ENCODE data around the gene TBC1D3G.
"Not testable (repeated sequence)": the region's sequence is repeated elsewhere in the genome, so short reads cannot be mapped to it uniquely, and the experiment has no call there.

TBC1D3G gene

GRCh38 chr17:36323584-36323983, at the start of gene TBC1D3G:
TSS of gene TBC1D3G (plus strand) at chr17:36323884. CDS start at chr17:36325412, 1,528 bp downstream.
- DNase-seq (ENCODE audit: low read depth), result not testable (repeated sequence)

GRCh38 chr17:36283256-36283655, 40.4 kb upstream of the TBC1D3G start:
- DNase-seq (ENCODE audit: low read depth), result not testable (repeated sequence)

- DNase-seq (ENCODE audit: low read depth), result not testable (repeated sequence)
Observed at GRCh38 chr17:36284219-36284618, 39.5 kb upstream of the TBC1D3G start.

DNA sequence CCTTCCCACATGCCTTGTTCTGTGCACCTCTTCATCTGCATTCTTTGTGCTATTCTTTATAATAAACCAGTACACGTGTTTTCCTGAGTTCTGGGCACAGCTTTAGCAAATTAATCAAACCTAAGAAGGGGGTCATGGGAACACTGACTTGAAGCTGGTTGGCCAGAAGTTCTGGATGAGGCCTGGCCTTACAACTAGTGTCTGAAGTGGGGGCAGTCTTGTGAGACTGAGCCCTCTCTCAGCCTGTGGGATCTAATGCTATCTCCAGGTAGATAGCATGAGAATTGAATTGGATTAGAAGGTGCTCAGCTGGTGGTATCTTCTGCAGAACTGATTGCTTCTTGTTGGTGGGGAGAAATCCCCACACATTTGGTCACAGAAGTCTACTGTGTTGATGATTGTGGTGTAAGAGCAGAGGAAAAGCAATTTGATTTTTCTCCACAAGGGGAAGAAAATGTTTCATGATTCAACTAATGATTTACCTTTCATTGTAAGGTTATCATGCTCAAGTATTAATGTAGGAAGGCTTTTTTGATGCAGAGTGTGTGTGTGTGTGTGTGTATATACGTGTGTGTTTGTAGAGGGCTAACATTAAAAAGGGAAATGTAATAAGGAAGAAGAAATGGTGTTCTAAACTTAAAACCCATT, 33.6 kb upstream of the TBC1D3G start:
- not testable (repeated sequence) for DNase-seq (ENCODE audit: low read depth)

DNA sequence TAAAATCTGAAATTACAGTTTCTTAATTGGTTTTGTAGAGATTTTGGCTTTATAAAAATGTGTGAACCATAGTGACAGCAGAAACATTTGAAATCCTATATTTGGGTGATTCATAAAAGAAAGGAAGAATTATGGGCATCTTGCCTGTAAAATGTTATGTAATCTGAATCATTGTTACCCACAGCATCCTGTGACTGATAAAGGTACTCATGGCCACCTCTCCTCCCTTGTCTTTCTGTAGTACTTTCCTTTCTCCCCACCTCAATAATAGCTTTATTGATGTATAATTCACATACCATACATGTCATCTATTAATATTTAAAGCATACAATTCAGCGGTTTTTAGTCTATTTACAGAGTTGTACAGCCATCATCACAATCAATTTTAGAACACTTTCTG, 28.5 kb upstream of the TBC1D3G start:
- DNase-seq (ENCODE audit: low read depth), result not testable (repeated sequence)

DNA sequence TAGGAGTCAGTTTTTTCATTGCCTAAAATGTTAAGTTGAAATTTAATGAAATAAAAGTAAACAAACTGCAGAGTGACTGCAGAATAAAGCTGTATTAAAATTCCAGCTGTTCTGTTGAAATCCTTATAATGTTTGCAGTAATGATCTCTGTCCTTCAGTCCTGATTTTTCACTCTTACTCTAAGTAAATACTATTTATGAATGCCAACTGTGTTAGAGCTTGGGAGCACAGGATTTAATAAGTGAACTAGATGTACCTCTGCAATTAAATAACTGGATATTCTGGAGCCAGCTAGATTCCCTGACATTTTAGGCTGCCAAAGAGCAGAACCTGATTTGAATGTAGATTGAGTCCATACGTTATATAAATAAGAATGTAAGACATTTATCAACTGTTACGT, 7.9 kb upstream of the TBC1D3G start:
- not testable (repeated sequence) for DNase-seq (ENCODE audit: low read depth)

DNA sequence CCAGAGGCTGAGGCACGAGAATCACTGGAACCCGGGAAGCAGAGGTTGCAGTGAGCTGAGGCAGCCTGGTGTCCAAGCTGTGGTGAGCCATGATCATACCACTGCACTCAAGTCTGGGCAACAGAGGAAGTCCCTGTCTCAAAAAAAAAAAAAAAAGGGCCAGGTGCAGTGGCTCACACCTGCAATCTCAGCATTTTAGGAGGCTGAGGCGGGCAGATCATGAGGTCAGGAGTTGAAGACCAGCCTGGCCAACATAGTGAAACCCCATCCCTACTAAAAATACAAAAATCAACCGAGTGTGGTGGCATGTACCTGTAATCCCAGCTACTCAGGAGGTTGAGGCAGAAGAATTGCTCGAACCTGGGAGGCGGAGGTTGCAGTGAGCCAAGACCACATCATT, 38.8 kb downstream of the TBC1D3G start:
- not testable (repeated sequence) for DNase-seq (ENCODE audit: low read depth)

DNA sequence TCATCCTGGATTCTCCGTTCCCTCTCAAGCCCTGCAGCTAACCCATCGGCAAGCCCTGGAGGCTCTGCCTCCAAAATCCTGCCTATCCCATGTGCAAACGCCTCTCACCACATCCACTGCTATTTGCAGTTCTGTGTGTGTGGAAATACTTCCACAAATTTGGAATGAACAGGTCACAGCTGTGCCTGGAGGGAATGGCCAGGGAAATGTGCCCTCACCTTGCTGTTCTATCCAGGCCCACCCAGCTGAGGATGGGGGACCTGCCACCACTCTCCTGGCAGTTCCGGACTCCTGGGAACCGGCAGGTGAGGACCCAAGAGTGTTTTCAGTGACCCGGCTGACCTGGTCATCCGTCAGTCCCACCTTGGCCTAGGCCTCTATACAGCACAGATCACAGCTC, 52.3 kb downstream of the TBC1D3G start:
- DNase-seq (ENCODE audit: low read depth), result not testable (repeated sequence)
